ENCODE measurements around the gene TRAF6.

Gene TRAF6

DNA sequence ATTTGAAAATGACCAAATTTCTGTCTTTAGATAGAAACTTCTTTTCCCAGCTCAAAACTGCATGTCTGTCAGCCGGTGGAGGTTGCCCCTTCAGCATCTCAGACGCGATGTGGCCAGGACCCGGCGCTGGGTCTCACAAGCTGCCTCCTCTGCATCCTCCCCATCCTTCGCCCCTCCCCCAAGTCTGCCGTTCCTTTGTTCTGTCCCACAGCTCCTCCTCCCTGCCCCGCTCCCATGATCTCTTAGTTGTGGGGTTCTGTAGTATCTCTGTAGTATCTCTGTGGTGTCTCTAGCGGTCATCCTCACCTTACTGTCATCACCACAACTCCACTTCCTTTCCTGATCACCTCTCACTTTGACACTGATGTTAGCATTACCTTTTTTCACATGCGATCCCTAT lies 49.9 kb downstream of the TRAF6 start:
- in situ Hi-C loops (cut with MboI; ENCODE audit: low sequenced_read_pairs) = no loop called here

GRCh38 chr11:36459046-36459445 lies 51.0 kb downstream of the TRAF6 start:
- in situ Hi-C loops (cut with MboI; ENCODE audit: low sequenced_read_pairs) = no loop called here

GRCh38 chr11:36458129-36458915 lies 51.8 kb downstream of the TRAF6 start:
- in situ Hi-C loops (cut with MboI; ENCODE audit: low sequenced_read_pairs) = no loop called here

- in situ Hi-C loops (cut with MboI; ENCODE audit: low sequenced_read_pairs) = no loop called here
Measured at GRCh38 chr11:36456156-36456555, 53.9 kb downstream of the TRAF6 start.

DNA sequence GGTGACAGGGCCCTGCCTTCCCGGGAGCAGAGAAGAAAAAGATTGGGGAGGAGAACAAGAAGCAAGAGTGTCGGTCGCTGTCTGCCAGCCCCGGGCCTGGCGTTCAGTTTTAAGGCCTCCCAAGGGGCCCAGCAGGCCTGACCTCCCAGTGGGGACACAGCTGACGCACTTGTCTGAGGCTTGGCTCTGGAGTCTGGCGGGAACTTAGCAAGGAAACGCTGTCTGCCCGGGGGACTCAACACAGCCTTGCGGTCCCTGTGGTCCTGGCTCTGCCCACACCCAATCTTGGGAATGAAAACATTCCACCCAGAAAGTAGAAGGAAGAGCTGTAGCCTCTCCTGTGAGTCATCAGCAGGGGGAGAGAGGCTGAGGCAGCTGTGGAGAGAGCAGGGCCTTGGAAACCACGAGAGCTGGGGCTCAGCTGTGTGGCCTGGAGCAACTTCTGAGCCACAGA lies 54.4 kb downstream of the TRAF6 start:
- in situ Hi-C loops (cut with MboI; ENCODE audit: low sequenced_read_pairs) = no loop called here

GRCh38 chr11:36454941-36455631 lies 55.0 kb downstream of the TRAF6 start:
- in situ Hi-C loops (cut with MboI; ENCODE audit: low sequenced_read_pairs) = no loop called here

DNA sequence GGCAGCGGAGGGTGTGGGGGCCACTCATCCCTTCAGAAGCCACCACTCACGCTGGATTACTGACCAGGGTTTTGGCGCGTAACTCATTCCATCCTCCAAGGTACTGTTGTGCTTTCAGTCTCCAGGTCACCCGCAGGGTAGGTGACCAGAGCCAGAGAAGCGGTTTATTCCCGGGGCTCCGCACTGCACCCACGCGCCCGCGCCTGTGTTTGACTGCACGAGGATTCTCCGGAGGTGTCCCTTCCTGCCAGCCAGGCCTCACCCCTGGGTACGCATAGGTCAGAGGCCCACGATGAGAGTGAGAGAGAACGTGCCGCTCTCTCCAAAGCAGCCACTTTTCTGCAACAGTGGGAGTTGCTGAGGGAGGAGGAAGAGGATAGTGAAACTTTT lies 55.5 kb downstream of the TRAF6 start:
- in situ Hi-C loops (cut with MboI; ENCODE audit: low sequenced_read_pairs) = no loop called here

GRCh38 chr11:36453678-36454077 lies 56.4 kb downstream of the TRAF6 start:
- in situ Hi-C loops (cut with MboI; ENCODE audit: low sequenced_read_pairs) = no loop called here

DNA sequence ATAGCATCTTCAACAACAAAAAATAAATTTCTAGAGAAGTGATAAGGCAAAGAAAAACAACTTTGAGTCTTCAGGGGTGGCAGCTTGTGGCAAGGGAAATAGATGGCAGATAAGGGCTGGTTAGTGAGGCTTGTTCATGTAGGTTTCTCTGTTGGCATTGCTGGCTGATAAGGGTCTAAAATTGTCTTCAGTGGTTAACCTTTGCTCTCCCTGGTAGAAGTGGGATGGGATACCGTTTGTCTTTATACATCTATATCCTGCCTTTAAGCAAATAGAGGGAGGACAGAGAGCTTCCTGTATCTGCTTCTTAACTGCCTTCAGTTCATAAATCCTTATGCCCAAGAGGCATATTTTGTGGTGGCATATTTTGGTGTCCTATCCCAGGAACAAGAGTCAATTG lies 57.1 kb downstream of the TRAF6 start:
- in situ Hi-C loops (cut with MboI; ENCODE audit: low sequenced_read_pairs) = no loop called here

DNA sequence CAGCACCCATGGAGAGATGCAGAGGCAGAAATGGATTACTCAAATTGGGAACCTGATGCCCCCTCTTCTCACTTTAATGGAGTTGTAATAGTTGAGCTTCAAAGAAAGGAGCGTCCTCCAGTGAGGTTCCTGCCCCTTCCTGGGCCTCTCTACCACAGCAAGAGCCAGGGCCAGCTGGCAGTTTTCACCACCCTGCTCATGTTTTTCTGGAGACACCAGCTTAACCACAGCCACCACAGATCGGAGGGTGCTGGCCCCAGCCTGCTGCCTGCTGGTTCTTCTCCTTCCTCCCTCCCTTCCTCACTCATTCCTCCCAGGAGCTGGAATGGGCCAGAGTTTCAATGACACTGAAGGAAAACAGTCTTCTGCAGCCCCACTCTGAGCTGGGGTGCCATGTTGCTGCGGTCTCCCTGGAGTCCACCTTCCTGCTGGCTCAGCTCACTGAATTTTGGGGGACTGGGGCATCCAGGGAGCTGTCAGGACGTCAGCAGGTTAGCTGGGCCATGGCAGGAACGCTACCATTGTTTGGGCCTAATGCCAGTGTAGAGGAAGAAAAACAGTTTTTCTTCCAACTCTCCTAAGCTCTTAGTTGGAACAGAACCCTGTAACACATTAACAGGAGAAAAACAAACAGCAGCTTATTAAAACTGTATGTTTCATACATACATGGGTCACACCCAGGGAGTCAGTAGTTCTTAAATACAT lies 57.7 kb downstream of the TRAF6 start:
- in situ Hi-C loops (cut with MboI; ENCODE audit: low sequenced_read_pairs) = no loop called here

DNA sequence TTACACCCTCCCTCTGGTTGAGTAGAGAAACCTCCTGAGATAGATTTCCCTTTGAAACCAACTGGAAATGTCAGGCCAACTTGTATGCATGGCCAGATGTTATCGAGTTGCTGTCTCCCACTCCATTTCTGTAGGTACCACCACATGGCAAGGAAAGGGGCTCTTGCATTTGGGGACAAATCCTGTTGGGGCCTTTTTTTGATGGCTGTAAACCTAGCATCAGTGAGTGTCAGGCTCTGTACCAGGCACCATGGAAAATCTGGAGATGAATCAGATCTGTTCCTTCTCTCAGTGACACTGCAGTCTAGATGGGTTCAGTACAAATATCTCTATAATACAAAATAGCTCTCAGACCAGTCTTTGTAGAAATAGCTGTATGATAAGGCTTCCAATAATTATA lies 58.4 kb downstream of the TRAF6 start:
- in situ Hi-C loops (cut with MboI; ENCODE audit: low sequenced_read_pairs) = no loop called here

DNA sequence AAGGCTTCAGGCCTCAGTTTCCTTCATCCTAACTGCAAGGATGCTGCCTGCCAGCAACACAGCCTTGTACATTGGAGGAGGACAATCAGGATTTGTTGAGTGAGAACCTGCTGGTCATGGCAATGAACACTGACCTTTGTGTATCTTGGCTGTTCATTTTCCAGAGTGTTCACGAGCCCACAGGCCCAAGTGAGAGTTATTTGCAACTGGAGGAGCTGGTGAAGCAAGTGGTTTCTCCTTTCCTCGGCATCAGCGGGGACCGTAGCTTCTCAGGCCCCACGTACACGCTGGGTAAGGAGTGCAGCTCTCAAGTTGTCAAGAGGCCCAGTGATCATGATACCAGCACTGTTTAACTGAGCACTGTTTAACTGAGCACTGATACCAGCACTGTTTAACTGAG lies 59.0 kb downstream of the TRAF6 start:
- in situ Hi-C loops (cut with MboI; ENCODE audit: low sequenced_read_pairs) = no loop called here

- in situ Hi-C loops (cut with MboI; ENCODE audit: low sequenced_read_pairs) = no loop called here
Measured at GRCh38 chr11:36450110-36450572, 59.9 kb downstream of the TRAF6 start.

DNA sequence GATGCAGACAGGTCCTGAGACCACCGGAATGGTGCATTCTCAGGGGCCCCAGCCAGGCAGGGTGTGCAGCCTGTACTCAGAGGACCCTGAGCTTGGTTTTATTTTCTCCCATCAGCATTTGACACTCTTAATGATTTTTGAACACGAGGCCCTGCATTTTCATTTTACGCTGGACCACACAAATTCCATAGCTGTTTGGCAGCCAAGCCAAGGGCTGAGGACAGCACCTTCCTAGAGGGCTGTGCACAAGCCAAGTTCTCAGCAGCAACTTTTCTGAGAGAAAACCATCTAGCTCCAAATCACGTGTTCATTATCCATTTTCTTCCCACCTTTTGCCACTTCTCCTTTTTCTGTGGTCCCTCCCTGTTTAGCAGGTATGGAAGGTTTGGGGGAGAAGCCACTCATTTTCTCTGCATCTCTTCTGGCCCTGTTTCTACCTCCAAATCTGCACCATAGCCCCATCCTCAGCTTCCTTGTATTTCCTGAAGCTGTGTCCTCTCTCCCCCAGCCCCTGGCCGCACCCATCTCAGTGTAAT lies 60.4 kb downstream of the TRAF6 start:
- in situ Hi-C loops (cut with MboI; ENCODE audit: low sequenced_read_pairs) = no loop called here

- in situ Hi-C loops (cut with MboI; ENCODE audit: low sequenced_read_pairs) = no loop called here
Measured at GRCh38 chr11:36447947-36448346, 62.1 kb downstream of the TRAF6 start.

GRCh38 chr11:36447514-36447913 lies 62.6 kb downstream of the TRAF6 start:
- in situ Hi-C loops (cut with MboI; ENCODE audit: low sequenced_read_pairs) = no loop called here

GRCh38 chr11:36446135-36446534 lies 63.9 kb downstream of the TRAF6 start:
- in situ Hi-C loops (cut with MboI; ENCODE audit: low sequenced_read_pairs) = no loop called here

GRCh38 chr11:36443661-36444060 lies 66.4 kb downstream of the TRAF6 start:
- in situ Hi-C loops (cut with MboI; ENCODE audit: low sequenced_read_pairs) = no loop called here

DNA sequence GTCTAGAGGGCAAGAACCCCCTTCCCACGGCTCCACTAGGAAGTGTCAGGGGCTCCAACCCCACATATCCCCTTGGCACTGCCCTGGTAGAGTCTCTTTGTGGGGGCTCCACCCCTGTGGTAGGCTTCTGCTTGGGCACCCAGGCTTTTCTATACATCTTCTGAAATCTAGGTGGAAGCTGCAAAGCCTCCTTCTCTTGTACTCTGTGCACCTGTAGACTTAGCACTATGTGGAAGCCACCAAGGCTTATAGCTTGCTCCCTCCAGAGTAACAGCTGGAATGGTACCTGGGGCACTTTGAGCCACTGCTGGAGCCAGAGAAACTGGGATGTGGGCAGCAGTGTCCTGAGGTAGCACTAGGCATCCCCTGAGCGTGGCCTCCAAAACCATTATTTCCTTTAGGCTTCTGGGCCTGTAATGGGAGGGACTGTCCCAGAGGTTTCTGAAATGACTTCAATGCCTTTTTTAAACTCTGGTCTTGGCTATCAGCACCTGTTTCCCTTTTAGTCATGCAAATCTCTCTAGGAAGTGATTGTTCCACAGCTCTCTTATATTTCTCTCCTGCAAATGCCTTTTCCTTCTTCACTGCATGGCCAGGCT lies 68.4 kb downstream of the TRAF6 start:
- in situ Hi-C loops (cut with MboI; ENCODE audit: low sequenced_read_pairs) = no loop called here

- in situ Hi-C loops (cut with MboI; ENCODE audit: low sequenced_read_pairs) = no loop called here
Measured at GRCh38 chr11:36438126-36438525, 71.9 kb downstream of the TRAF6 start.

- in situ Hi-C loops (cut with MboI; ENCODE audit: low sequenced_read_pairs) = no loop called here
Measured at GRCh38 chr11:36437413-36437812, 72.7 kb downstream of the TRAF6 start.

Data from hTERT RPE-1 (cell line).